Gastrocnemius medialis (tissue), 4 donors: ENCODE measurements around the gene DCHS1.

Experiments
- POLR2A ChIP-seq, 2 donors: fragments of 450-650 bp; IDR thresholded peaks; one replicate each; pipeline ENCODE4 v1.6.1; 2017; ENCODE audit warnings: antibody characterized with exemption in 2 of 2, mild to moderate bottlenecking in 2 of 2, moderate library complexity in 2 of 2
- TF ChIP-seq, protein P1 (sequence below), 5 experiments: fragments of 450-650 bp in 3 of 5; fragments of 200-600 bp in 2 of 5; sonication (generic) in 2 of 5; IDR thresholded peaks in 4 of 5; conservative IDR thresholded peaks in 1 of 5; 1 replicate in 4 of 5; 2 replicates in 1 of 5; pipeline ENCODE4 v1.5.1; 2016 to 2019; ENCODE audit warnings: antibody characterized with exemption in 5 of 5, mild to moderate bottlenecking in 3 of 5, moderate library complexity in 3 of 5

DNA sequence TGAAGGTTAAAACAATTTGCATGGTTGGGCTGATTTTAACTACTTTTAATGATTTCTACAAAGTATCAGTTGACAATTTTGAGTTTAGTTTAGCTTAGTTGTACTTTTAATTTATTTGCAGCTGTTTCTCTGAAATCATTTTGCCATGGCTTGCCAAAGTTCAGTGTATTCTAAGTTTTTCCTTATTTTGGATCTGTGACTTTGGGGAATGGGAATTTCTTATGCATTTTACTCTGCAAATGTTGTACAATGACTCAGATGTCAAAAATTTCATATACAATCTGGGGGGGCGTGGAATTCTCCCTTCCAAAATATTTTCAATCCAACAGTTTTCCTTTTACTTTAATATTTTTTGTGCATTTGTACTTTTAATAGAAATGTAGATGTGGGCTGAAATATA, 8.9 kb upstream of the DCHS1 start:
- TF ChIP-seq, protein P1, sequence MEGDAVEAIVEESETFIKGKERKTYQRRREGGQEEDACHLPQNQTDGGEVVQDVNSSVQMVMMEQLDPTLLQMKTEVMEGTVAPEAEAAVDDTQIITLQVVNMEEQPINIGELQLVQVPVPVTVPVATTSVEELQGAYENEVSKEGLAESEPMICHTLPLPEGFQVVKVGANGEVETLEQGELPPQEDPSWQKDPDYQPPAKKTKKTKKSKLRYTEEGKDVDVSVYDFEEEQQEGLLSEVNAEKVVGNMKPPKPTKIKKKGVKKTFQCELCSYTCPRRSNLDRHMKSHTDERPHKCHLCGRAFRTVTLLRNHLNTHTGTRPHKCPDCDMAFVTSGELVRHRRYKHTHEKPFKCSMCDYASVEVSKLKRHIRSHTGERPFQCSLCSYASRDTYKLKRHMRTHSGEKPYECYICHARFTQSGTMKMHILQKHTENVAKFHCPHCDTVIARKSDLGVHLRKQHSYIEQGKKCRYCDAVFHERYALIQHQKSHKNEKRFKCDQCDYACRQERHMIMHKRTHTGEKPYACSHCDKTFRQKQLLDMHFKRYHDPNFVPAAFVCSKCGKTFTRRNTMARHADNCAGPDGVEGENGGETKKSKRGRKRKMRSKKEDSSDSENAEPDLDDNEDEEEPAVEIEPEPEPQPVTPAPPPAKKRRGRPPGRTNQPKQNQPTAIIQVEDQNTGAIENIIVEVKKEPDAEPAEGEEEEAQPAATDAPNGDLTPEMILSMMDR (IDR thresholded peaks at IDR 0.05 in 4 of 5, conservative IDR thresholded peaks at IDR 0.05 in 1 of 5), result no peak
- no peak for TF ChIP-seq POLR2A (IDR thresholded peaks at IDR 0.05)
